Measurements from ENCODE around the gene TADA1.

DNA sequence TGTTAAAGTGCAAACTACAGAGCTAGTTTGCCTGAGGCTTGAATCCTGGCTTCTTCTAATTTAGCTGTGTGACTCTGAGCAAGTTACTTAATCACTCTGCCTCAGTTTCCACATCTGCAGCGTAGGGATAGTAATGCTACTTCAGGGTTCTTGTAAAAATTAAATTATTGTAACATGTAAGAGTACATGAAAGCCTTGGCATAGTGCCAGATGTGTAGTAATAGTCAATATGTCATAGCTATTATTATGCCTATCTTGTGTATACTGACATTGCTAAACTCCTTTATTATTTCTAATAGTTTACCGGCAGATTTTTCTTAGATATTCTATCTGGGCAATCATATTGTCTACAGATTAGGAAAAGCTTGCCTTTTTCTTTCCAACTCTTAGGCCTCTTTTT is 6.8 kb upstream of the TADA1 start:
- TF ChIP-seq POLR2A (IDR thresholded peaks at IDR 0.05) = no peak
- TF ChIP-seq, protein P1, sequence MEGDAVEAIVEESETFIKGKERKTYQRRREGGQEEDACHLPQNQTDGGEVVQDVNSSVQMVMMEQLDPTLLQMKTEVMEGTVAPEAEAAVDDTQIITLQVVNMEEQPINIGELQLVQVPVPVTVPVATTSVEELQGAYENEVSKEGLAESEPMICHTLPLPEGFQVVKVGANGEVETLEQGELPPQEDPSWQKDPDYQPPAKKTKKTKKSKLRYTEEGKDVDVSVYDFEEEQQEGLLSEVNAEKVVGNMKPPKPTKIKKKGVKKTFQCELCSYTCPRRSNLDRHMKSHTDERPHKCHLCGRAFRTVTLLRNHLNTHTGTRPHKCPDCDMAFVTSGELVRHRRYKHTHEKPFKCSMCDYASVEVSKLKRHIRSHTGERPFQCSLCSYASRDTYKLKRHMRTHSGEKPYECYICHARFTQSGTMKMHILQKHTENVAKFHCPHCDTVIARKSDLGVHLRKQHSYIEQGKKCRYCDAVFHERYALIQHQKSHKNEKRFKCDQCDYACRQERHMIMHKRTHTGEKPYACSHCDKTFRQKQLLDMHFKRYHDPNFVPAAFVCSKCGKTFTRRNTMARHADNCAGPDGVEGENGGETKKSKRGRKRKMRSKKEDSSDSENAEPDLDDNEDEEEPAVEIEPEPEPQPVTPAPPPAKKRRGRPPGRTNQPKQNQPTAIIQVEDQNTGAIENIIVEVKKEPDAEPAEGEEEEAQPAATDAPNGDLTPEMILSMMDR (IDR thresholded peaks at IDR 0.05) = no peak
